Renal cortex interstitium (tissue), 11 donors: Measurements from ENCODE around the gene ABCB1. TPM values are rescaled to one million over a fixed set of nuclear protein-coding genes. Genes with fewer than 3 reads are reported as not detected.

ENCODE experiments used
- DNase-seq, 11 donors: peaks; one replicate each; pipeline ENCODE4 v3.0.0-alpha.2; 2013; ENCODE audit warnings: low read depth in 9 of 11, low spot score in 4 of 11; ENCODE audit errors: extremely low read depth in 1 of 11
- polyA plus RNA-seq, 3 donors: library from polyadenylated mRNA; unstranded; fragments of 120-200 nt; gene quantifications; one replicate each; pipeline ENCODE4 v1.2.1, GENCODE V29; 2013; ENCODE audit not compliant: insufficient read length in 3 of 3

Gene ABCB1
- polyA plus RNA-seq, 3 donors: 21.9 to 26.8 (median 22.4) TPM

DNA sequence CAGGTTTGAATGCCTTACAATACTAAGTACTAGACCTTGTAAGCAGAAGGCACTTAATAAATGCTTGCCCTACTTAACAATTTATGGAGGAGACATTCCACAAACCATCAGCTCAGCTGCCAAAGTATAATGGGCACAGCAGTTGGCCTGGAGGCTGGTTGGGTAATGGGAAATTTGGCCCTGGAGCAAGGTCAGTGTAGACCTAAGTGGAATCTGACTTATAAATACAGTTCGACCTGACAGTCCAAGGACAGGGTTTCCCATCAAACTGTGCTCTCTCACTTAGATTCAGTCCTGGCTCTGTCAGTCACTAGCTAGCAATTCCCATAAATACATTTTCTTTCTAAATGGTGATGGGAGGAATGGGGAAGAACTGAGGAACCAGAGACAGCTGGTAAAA lies 62.6 kb downstream of the ABCB1 start:
- DNase-seq: no peak

DNA sequence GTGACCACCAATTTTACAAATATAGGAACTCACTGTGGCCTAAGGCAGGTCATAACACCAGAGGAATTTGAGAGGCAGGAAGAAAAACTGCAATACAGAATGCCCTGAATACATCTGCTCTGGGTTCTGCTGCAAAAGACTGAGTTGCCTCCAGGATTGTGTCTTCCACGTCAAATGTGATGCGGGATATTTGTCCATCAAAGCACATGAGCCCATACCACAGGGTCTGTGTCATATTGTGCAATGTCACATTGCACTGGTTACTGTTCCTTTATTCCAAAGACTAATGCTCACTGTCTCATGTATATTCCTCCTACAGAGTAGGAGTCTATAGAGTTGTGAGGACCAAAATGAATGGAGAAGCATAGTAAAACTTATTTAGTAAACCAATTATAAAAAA lies 66.6 kb downstream of the ABCB1 start:
- no peak for DNase-seq

DNA sequence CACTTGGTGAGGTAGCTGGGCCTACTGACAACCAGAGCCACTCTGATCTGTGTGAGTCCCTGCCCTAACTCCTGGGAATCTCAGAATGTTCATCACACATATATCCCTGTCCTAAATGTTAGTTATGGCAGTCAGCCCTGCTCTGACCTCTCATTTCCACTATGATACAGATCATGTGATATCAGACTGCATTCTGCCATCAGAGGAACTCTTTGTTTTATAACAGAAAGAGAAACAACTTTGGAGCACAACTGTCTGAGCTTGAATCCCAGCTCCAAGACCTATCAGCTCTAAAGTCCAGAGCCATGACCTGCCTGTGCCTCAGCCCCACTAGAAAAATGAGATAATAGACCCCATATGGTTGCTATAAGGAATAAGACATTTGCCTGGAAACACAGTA lies 70.6 kb downstream of the ABCB1 start:
- DNase-seq: no peak

DNA sequence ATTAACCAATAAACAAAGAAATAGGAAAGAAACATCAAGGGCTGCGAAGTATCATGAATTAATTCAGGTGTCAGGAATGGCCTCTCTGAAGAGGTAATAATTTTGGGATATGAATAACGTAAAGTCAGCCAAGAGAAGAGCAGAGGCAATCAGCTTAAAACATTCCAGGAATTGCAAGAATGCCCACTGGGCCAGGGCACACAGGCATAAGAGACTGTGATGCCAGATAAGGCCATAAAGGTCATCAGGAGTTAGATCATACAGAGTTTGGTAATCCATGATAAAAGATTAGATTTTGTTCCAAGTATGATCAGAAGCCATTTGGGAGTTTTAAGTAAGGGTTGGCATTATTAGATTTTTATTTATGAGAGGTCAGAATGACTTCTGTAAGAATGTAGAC lies 72.0 kb downstream of the ABCB1 start:
- DNase-seq: no peak

DNA sequence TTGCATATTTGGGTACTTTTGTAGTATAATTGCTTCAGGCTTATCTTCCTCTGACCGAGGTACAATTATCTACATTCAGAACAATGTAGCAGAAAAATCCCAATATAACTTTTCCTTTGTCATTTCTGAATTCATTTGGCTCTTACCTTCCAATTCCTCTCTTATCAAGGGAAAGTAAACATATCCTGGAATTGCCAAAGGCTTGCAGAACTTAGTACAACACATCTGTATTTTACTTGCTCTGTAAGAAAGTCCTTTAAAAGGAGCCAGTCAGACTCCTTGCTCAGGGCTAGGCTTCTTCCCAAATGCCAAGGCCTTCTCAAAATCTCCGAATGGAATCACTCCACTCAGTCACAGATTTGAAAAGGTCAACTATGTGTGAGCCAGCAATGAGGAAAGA lies 81.9 kb downstream of the ABCB1 start:
- no peak for DNase-seq

DNA sequence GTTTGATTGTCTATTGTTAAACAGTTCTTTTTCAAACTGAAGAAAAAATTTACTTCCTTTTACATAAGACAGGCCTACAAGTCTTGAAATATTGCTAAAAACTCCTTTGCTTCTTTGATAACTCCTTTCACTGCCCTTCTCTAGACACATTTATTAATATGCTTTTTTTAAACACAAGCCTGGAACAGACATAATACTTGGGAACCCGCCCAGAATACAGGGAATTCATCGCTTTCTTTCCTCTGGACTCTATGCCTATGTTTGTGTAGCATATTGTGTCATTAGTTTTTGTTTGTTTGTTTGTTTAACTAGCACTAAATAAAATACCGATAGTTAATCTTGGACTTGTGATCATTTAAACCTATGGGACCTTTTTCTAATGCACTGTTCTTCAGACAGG lies 82.8 kb downstream of the ABCB1 start:
- no peak for DNase-seq

DNA sequence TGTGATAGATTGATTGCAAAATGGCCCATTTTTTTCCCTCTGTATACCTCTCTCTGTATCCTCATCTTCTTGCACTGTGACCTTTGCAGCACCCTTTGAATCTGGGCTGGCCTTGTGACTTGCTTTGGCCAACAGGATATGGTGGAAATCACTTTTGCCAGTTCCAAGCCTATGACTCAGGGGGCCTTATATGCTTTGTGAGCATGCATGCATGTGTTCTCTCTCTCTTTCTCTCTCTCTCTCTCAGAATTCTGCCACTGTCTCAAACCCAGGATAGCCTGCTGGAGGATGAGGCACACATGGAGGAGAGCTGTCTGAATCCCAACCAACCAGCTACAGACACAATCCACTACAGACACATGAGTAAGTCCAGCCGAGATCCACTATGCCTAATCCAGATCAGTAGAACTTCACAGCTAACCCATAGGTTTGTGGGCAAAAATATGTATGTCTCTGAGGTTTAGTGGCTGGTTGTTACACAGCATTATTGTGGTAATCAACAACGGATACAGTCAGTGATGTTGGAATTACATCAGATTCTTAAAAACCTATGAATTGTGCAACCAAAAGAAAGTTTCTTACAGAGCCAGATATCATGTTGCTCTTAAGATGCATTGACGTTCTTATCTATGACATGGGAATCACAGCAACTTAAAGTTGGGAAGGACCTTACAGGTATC lies 83.4 kb downstream of the ABCB1 start:
- no peak for DNase-seq

DNA sequence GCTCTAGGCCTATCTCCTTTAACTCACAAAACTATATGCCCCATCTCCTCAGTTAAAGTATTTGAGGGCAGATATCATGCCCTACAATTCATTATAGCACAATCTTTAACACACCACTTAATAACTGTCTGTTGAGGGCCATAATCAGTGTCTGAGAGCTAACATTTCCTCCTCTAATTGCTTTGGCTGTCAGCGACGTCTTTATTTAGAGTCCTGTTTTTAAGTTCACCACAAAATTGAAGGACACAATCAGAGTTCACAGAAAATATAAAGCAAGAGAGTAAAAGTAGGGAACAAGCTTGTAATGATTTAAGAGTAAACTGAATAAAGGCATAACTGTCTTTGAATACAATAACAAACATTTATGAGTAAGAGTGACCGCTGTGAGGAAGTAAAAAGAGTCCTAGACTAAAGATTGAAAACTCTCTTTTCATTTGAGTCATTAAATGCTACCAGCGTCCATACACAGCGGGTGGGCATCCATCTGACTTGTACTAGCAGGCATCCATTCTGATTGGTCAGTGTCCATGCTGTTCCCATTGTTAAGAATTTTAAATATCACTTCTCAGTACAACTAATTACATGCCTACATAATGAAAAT lies 86.8 kb downstream of the ABCB1 start:
- DNase-seq: no peak

DNA sequence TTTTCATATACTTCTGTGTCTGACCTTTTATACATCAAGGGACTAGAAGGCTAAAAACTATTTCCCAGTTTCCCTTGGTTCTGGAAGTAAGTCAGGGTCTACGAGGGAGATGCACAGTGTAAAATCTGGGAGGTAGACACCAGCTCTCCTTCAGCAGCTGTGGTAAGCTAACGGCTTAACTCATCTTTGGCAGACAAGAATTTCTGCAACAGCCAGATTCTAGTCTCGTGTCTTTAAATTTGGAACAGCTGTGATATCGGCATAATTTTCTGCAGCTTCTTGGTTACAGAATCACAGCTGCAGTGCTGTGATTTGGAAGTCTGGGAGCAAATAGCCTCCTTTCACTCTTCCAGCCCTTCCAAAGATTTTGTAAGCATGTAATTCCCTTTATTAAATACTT lies 87.8 kb downstream of the ABCB1 start:
- no peak for DNase-seq

DNA sequence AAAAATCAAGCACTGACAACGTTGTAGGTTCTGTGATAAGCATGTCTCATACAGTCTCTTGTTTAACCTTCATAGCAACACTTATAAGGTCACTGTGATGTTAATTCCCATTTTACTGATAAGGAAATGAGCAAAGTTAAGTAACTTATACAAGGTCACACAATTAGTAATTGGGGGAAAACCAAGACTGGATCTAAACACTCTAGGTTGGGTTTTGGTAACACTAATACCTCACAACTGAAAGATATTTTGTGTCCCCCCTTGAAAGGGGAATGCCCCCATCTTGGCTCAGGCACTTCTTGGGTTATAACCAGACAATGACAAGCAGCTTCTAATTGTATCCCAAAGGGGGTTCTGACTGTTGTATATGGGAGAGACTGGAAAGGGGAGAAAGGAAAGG lies 89.2 kb downstream of the ABCB1 start:
- no peak for DNase-seq

DNA sequence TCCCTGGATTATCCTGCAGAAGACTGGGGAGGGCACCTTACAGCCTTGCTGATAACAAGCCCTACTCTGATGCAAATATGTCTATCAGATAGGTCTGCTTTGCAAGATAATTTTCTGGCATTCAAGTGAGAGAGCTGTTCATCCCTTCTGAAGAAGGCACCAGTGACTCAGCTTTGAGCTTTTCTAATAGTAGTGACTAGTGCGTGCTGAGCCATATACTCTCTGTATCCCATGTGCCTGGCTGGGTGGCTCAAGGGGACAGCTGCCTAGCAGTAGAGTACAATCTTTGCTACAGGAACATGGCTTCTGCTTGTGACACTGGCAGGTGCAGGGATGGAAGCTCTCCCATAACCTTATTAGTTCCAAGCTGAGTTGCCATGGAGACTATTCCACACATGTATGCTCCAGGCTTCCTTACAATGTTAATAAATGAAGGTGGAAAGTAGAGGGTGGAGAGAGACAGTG lies 90.2 kb downstream of the ABCB1 start:
- no peak for DNase-seq

DNA sequence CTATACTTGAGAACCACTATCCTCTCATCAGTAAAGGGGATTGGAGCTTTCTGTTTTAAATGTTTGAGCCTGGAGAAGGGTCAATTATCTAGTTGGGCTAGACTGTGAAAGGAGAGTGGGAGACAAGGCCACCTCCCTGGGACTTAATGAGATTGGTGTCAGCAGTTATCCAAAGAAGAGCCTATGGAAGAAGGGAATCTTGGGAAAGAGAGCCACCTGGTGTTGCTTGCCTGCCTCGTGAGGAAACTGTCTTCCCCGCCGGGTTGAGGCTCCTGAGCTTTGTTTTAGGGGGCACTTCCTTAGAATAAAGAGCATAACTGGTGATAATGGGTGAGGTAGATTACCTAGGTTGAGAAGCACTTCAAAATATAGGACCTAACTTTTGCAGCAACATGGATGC lies 93.2 kb downstream of the ABCB1 start:
- no peak for DNase-seq

DNA sequence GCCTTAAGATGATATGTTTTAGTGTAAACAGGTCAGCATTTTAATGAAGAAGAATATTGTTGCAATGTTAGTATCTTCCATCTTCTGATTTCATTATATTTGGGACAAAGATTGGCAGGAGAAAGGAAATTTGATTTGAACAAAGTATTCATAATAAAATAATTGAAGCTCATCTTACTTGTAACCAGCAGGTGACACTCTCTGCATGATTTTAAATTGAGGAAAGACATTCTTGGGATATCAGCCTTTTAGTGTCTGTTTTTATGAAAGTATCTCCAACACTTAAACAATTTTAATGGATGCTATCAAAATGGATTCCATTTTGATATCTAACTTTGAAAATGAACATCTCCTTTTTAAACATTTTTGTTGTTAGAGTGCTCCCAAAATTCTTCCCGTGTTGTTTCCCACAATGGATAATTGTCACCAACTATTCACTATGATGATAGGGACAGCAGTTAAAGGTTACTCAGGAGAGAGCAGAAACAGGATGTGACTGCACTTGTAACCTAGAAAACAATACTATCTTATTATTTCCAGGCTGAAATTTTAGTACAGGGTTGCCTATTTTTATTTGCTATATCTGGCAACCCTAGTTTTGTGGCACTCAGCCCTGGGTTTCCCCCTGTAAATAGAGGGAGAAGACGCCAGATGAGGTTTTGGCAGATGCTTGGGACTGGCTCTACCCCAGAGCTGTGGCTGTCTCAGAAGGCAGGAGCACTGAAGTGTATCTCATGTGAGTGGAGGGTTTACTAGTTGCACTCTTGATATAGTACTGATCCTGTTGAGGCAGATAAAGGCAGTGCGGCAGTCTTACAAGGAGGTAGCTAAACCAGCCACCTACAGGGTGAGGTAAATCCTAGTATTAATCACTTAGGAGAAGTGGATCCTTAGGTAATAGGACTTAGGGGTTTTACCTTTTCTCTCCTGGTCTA lies 94.2 kb downstream of the ABCB1 start:
- no peak for DNase-seq

DNA sequence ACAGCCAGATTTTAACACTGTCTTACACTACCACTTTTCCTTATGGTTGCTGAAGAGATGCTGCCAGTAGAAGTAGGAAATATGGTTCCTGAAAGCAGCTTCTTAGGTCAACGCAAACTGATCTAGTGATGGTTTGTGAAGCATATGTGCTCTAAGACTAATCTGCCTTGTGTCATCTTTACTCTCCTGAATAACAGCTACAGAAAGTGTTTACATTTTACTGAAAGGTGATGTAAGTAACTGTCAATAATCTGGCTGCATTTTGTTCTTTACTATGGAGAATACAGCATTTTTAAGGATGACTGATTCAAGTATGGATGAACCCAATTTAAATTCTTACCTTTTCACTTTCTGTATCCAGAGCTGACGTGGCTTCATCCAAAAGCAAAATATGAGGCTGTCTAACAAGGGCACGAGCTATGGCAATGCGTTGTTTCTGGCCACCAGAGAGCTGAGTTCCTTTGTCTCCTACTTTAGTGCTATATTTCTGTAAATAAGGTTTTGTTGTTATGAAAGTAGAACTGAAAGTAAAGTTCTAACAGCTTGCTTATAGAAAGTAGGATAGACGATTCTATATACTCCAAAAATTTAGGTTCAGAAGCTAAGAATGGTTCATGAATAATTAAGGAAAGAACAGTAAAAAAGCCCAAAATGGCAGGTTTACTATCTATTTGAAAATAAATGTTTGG lies 95.0 kb downstream of the ABCB1 start:
- DNase-seq: no peak

DNA sequence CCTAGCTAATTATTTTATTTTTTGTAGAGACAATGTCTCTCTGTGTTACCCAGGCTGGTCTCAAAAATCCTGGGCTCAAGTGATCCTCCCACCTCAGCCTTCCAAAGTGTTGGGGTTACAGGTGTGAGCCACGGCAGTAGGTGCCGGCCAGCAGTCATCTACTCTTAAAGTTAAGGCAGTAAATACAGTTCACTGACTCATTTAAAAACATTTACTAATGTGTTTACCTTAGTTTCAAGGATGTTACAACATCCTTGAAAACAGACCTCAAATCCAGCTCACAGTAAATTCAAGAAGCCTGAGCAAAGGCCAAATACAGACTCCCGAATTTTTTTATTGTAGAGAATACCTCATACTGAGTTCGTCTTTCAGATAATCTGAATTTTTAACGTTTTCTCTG lies 95.6 kb downstream of the ABCB1 start:
- DNase-seq: no peak

DNA sequence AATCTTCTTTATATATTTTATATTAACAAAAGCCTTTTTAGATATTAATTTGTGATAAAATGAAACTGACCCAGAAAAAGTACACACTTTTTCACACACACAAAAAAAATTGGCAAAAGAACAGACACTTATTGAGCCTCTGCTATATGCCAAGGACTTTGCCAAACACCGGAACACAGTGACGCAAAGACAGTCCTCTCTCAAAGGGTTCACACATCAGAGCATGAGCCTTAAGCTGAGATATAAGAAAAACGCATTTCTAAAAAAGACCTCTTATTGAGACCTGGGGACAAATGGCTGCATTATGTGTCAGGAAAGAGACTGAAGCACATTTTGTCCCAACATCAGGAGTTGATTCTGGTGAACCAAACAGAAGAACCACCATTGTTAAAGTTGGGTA lies 101.2 kb downstream of the ABCB1 start:
- DNase-seq: no peak

DNA sequence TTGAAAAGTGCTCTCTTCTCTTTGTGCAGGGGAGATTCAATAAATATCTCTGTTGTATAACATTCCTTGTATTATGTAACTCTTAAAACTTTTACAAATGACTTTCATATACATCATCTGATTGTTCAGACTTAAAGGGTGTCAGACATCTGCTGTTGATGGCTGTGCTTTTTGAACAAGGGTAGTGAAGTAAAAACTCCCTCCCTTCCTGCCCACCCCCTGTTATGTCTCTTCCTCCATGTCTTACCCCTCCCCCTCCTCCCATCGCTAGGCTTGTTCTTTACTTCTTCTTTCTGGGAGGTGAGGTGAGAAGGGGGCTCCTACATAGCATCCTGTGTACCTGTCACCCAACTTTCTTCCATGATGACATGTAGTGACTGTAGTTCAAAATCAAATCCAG lies 101.8 kb downstream of the ABCB1 start:
- no peak for DNase-seq

DNA sequence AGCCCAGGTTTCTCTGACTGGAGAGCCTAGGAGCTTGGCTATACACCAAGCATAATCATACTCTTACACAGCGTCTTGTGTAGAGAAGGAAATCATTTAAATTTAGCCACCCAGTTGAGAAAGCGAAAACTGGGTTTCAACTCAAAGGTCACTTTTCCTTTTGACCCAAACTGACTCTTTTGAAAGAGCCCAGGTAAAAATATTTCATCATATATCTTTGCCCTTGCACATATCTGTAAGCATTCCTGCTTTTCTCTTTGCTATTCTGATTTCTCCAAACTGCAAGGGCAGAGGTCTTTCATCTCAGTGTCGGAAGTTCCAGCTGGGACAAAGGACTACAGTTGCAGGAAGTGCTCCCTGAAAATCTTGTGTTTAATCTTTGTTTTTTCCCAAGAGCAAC lies 103.2 kb downstream of the ABCB1 start:
- DNase-seq: no peak

DNA sequence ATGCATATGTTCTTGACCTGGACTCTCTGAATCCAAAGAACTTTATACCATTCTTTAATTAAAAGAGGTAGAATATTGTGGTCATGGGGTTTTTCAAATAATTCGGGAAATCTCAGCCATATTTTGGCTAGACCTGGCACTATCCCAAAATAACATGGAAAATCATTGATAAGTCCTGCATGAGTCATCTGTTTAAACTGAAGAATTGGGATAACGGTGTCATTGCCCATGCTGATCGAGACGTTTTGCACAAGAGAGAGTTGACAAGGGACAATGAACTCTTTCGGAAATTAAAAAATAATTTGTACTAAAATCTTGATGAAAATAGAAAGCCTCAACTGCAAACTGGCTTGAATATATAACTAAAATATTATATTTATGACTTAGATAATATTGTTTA lies 105.3 kb downstream of the ABCB1 start:
- no peak for DNase-seq

DNA sequence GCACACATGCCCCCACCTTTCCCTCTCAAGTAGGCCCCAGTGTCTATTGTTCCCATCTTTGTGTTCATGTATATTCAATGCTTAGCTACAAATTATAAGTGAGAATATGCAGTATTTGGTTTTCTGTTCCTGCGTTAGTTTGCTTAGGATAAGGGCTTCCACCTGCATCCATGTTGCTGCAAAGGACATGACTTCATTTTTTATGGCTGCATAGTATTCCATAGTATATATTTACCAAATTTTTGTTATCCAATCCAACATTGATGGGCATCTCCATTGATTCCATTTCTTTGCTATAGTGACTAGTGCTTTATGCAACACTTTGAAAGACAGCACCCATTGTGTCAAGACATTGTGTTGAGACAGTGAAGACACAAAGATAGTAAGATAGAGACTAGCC lies 106.2 kb downstream of the ABCB1 start:
- no peak for DNase-seq
